Hepatocyte (in vitro differentiated cells): Measurements from ENCODE around the gene TEX29. TPM values are rescaled to one million over a fixed set of nuclear protein-coding genes. Genes with fewer than 3 reads are reported as not detected.

Source experiments
- DNase-seq: peaks from one replicate; pipeline ENCODE4 v3.0.0-alpha.2; 2016; ENCODE audit warnings: low spot score
- H2AFZ ChIP-seq: fragments of 200-600 bp; sonication (generic); 2 replicates; pipeline ENCODE4 v1.6.0; 2016; ENCODE audit warnings: antibody characterized with exemption, mild to moderate bottlenecking
- H3K27ac ChIP-seq: fragments of 200-600 bp; sonication (generic); 2 replicates; pipeline ENCODE4 v1.5.1; 2016; ENCODE audit warnings: mild to moderate bottlenecking
- H3K27me3 ChIP-seq: fragments of 200-600 bp; sonication (generic); 2 replicates; pipeline ENCODE4 v1.6.1; 2016
- H3K36me3 ChIP-seq: fragments of 200-600 bp; sonication (generic); replicated peaks from 2 replicates; pipeline ENCODE4 v1.5.1; 2016; ENCODE audit warnings: low read depth; ENCODE audit not compliant: insufficient read depth
- H3K4me1 ChIP-seq: fragments of 200-600 bp; sonication (generic); 2 replicates; pipeline ENCODE4 v1.5.1; 2016; ENCODE audit warnings: mild to moderate bottlenecking, moderate library complexity; ENCODE audit not compliant: insufficient read depth
- H3K4me2 ChIP-seq: fragments of 200-600 bp; sonication (generic); 2 replicates; pipeline ENCODE4 v1.6.0; 2016
- H3K4me3 ChIP-seq: fragments of 200-600 bp; sonication (generic); 2 replicates; pipeline ENCODE4 v1.5.1; 2016; ENCODE audit warnings: mild to moderate bottlenecking
- H3K79me2 ChIP-seq: fragments of 200-600 bp; sonication (generic); 2 replicates; pipeline ENCODE4 v1.6.0; 2017; ENCODE audit warnings: mild to moderate bottlenecking
- H3K9me2 ChIP-seq: fragments of 200-600 bp; sonication (generic); replicated peaks from 2 replicates; pipeline ENCODE4 v1.6.0; 2017; ENCODE audit warnings: mild to moderate bottlenecking; ENCODE audit not compliant: insufficient read depth
- H3K9me3 ChIP-seq: fragments of 200-600 bp; sonication (generic); 2 replicates; pipeline ENCODE4 v1.5.1; 2016; ENCODE audit warnings: low read depth, mild to moderate bottlenecking
- H4K20me1 ChIP-seq: fragments of 200-600 bp; sonication (generic); 2 replicates; pipeline ENCODE4 v1.6.0; 2016; ENCODE audit warnings: mild to moderate bottlenecking; ENCODE audit not compliant: insufficient read depth, poor library complexity, severe bottlenecking
- CTCF ChIP-seq: fragments of 200-600 bp; sonication (generic); IDR thresholded peaks from 2 replicates; pipeline ENCODE4 v1.5.1; 2016; ENCODE audit warnings: antibody characterized with exemption, mild to moderate bottlenecking; ENCODE audit not compliant: poor library complexity
- EZH2 ChIP-seq: fragments of 200-600 bp; sonication (generic); IDR thresholded peaks from 2 replicates; pipeline ENCODE4 v1.6.1; 2016; ENCODE audit warnings: antibody characterized with exemption, mild to moderate bottlenecking, borderline replicate concordance
- EZH2phosphoT487 ChIP-seq: fragments of 200-600 bp; sonication (generic); IDR thresholded peaks from one replicate; pipeline ENCODE4 v1.6.1; 2018; ENCODE audit warnings: antibody characterized with exemption, mild to moderate bottlenecking, low read depth, moderate library complexity; ENCODE audit not compliant: unreplicated experiment, severe bottlenecking
- WGBS: methylation state at CpG from one replicate; pipeline ENCODE4 v1.1.6; 2016; ENCODE audit warnings: low lambda C conversion rate; ENCODE audit errors: missing lambda C conversion rate; 5-methylcytosine and 5-hydroxymethylcytosine counted together
- polyA plus RNA-seq: library from polyadenylated mRNA; unstranded; fragments of >200 nt; fragmentation: Nextera tagmentation; extraction: Ambion mirVana; gene quantifications from 2 replicates; pipeline ENCODE4 v1.2.1, GENCODE V29; 2016
- total RNA-seq: library from RNA; depleted of rRNA; stranded (reverse); fragments of >200 nt; gene quantifications from 2 replicates; pipeline ENCODE4 v1.2.3, GENCODE V29; 2014

Gene TEX29
- total and polyA plus RNA-seq, 2 experiments from 2014 or later: 0.83 to 1.8 TPM

GRCh38 chr13:111275382-111275781 is 45.1 kb upstream of the TEX29 start:
- H3K36me3 ChIP-seq: no peaks in the 10 kb centered on the region
- H4K20me1 ChIP-seq: no peaks in the 10 kb centered on the region
- H3K4me2 ChIP-seq: no peak overlapping the region
- H2AFZ ChIP-seq: no peak overlapping the region
- H3K27ac ChIP-seq: no peak overlapping the region
- no peaks in the 10 kb centered on the region for H3K4me1 ChIP-seq
- no peaks in the 10 kb centered on the region for H3K9me2 ChIP-seq
- no peaks in the 10 kb centered on the region for H3K27me3 ChIP-seq
- 93% methylated on average over 10 of the region's 10 CpGs for WGBS
- H3K4me3 ChIP-seq: no peak overlapping the region
- DNase-seq: no peak
- no peaks in the 10 kb centered on the region for H3K9me3 ChIP-seq
- TF ChIP-seq EZH2phosphoT487 (no peak), EZH2 (no peak), CTCF (no peak)
- no peaks in the 10 kb centered on the region for H3K79me2 ChIP-seq

GRCh38 chr13:111275995-111276618 is 44.3 kb upstream of the TEX29 start:
- Histone ChIP-seq H3K4me3 (no peak overlapping the region), H3K4me1 (no peaks in the 10 kb centered on the region), H3K36me3 (no peaks in the 10 kb centered on the region), H4K20me1 (no peaks in the 10 kb centered on the region), H3K27me3 (no peaks in the 10 kb centered on the region), H2AFZ (no peak overlapping the region), H3K79me2 (no peaks in the 10 kb centered on the region), H3K27ac (no peak overlapping the region), H3K9me3 (no peaks in the 10 kb centered on the region), H3K4me2 (no peak overlapping the region), H3K9me2 (no peaks in the 10 kb centered on the region)
- no peak for DNase-seq
- TF ChIP-seq EZH2 (no peak), CTCF (no peak), EZH2phosphoT487 (no peak)
- 96% methylated on average over 5 of the region's 5 CpGs for WGBS

- Histone ChIP-seq H3K27ac (no peak overlapping the region), H3K9me2 (no peaks in the 10 kb centered on the region)
Measured at GRCh38 chr13:111278258-111278657, 42.2 kb upstream of the TEX29 start.

More at GRCh38 chr13:111278258-111278657, 42.2 kb upstream of the TEX29 start:
- H2AFZ ChIP-seq: no peak overlapping the region
- no peak for DNase-seq
- H3K4me1 ChIP-seq: no peaks in the 10 kb centered on the region
- H3K36me3 ChIP-seq: no peaks in the 10 kb centered on the region
- WGBS: 97% methylated on average over 10 of the region's 10 CpGs
- H3K79me2 ChIP-seq: no peaks in the 10 kb centered on the region
- no peak overlapping the region for H3K4me2 ChIP-seq
- TF ChIP-seq CTCF: no peak
- TF ChIP-seq EZH2phosphoT487: no peak
- TF ChIP-seq EZH2: no peak
- no peaks in the 10 kb centered on the region for H3K27me3 ChIP-seq
- no peak overlapping the region for H3K4me3 ChIP-seq
- H3K9me3 ChIP-seq: no peaks in the 10 kb centered on the region
- H4K20me1 ChIP-seq: no peaks in the 10 kb centered on the region
